Activated naive CD8-positive, alpha-beta T cell treated with anti-CD3 and anti-CD28 coated beads, Interleukin-2, amount 10 ng/mL, durations not matched to agents 7 days and 5 days (primary cell): ENCODE results near the gene SLC24A3. TPM values are rescaled to one million over a fixed set of nuclear protein-coding genes. Genes with fewer than 3 reads are reported as not detected.

Experiments used
- ATAC-seq: fragments of 150-1000 bp; cut with Tn5 transposase; one replicate; pipeline ENCODE4 v1.10.0; 2021; ENCODE audit warnings: low read depth, moderate library complexity
- POLR2A ChIA-PET: fragments of 350-600 bp; sonication (Branson Sonifier 250); formaldehyde crosslinking; loops from one replicate; lab custom pipeline; 2021; ENCODE audit warnings: antibody characterized with exemption; lab: Charles Lee
- DNase-seq: peaks from one replicate; pipeline ENCODE4 v3.0.0; 2021
- H3K27ac Mint-ChIP-seq: one replicate; pipeline ENCODE4 v1.8.0; 2022; ENCODE audit warnings: mild to moderate bottlenecking, mixed read lengths
- H3K27me3 Mint-ChIP-seq: one replicate; pipeline ENCODE4 v1.8.0; 2022; ENCODE audit warnings: mild to moderate bottlenecking, moderate library complexity, mixed read lengths
- H3K36me3 Mint-ChIP-seq: one replicate; pipeline ENCODE4 v1.8.0; 2021; ENCODE audit warnings: mild to moderate bottlenecking, mixed read lengths
- H3K4me1 Mint-ChIP-seq: one replicate; pipeline ENCODE4 v1.8.0; 2021; ENCODE audit warnings: mixed read lengths
- H3K4me3 Mint-ChIP-seq: one replicate; pipeline ENCODE4 v1.8.0; 2022; ENCODE audit warnings: mild to moderate bottlenecking, moderate library complexity, mixed read lengths
- H3K9me3 Mint-ChIP-seq: one replicate; pipeline ENCODE4 v1.8.0; 2021; ENCODE audit warnings: mixed read lengths
- total RNA-seq, 2 experiments: library from RNA; stranded (reverse); gene quantifications; one replicate each; pipeline ENCODE4 v1.2.3, GENCODE V29; 2021

Gene SLC24A3
- total RNA-seq, 2 experiments from 2014 or later, result not detected

GRCh38 chr20:19335341-19335740 lies 122.9 kb downstream of the SLC24A3 start:
- Mint-ChIP-seq H3K36me3 (no peaks in the 10 kb centered on the region), H3K27me3 (peaks cover 16% of the 10 kb centered on the region), H3K4me3 (no peak overlapping the region), H3K27ac (no peak overlapping the region), H3K9me3 (no peaks in the 10 kb centered on the region), H3K4me1 (no peaks in the 10 kb centered on the region)
- ATAC-seq (no peak), DNase-seq (no peak)
- POLR2A ChIA-PET, result no interaction called here

- POLR2A ChIA-PET, result no interaction called here
- Mint-ChIP-seq H3K27ac (no peak overlapping the region), H3K9me3 (no peaks in the 10 kb centered on the region), H3K27me3 (peaks cover 20% of the 10 kb centered on the region), H3K36me3 (no peaks in the 10 kb centered on the region), H3K4me1 (no peaks in the 10 kb centered on the region), H3K4me3 (no peak overlapping the region)
- no peak for DNase-seq
- ATAC-seq, result no peak
Measured at GRCh38 chr20:19335916-19336315, 123.5 kb downstream of the SLC24A3 start.

- Mint-ChIP-seq H3K4me1 (no peaks in the 10 kb centered on the region), H3K27ac (no peak overlapping the region), H3K4me3 (no peak overlapping the region), H3K27me3 (peaks cover 20% of the 10 kb centered on the region), H3K36me3 (no peaks in the 10 kb centered on the region), H3K9me3 (no peaks in the 10 kb centered on the region)
- no peak for ATAC-seq
- POLR2A ChIA-PET, result no interaction called here
- no peak for DNase-seq
Measured at GRCh38 chr20:19336631-19337030, 124.2 kb downstream of the SLC24A3 start.

- peaks cover 17% of the 10 kb centered on the region for H3K27me3 Mint-ChIP-seq
- POLR2A ChIA-PET, result no interaction called here
- no peak overlapping the region for H3K4me3 Mint-ChIP-seq
- no peak overlapping the region for H3K27ac Mint-ChIP-seq
- H3K36me3 Mint-ChIP-seq, result no peaks in the 10 kb centered on the region
- H3K4me1 Mint-ChIP-seq, result no peaks in the 10 kb centered on the region
- DNase-seq (no peak), ATAC-seq (no peak)
- no peaks in the 10 kb centered on the region for H3K9me3 Mint-ChIP-seq
Measured at GRCh38 chr20:19338380-19338779, 125.9 kb downstream of the SLC24A3 start.

- no peak for DNase-seq
- Mint-ChIP-seq H3K9me3 (no peaks in the 10 kb centered on the region), H3K36me3 (no peaks in the 10 kb centered on the region), H3K27me3 (peaks cover 16% of the 10 kb centered on the region), H3K4me1 (no peaks in the 10 kb centered on the region), H3K4me3 (no peak overlapping the region), H3K27ac (no peak overlapping the region)
- POLR2A ChIA-PET, result no interaction called here
- ATAC-seq, result no peak
Measured at GRCh38 chr20:19338960-19339359, 126.5 kb downstream of the SLC24A3 start.

- H3K36me3 Mint-ChIP-seq, result no peaks in the 10 kb centered on the region
- POLR2A ChIA-PET, result no interaction called here
- H3K4me1 Mint-ChIP-seq, result no peaks in the 10 kb centered on the region
- ATAC-seq, result no peak
- no peak for DNase-seq
- no peaks in the 10 kb centered on the region for H3K9me3 Mint-ChIP-seq
- no peak overlapping the region for H3K4me3 Mint-ChIP-seq
- peaks cover 18% of the 10 kb centered on the region for H3K27me3 Mint-ChIP-seq
- no peak overlapping the region for H3K27ac Mint-ChIP-seq
Measured at GRCh38 chr20:19341348-19342053, 129.1 kb downstream of the SLC24A3 start.

GRCh38 chr20:19344341-19344740 lies 131.9 kb downstream of the SLC24A3 start:
- POLR2A ChIA-PET, result no interaction called here
- Mint-ChIP-seq H3K27me3 (peaks cover 15% of the 10 kb centered on the region), H3K4me1 (no peaks in the 10 kb centered on the region)

GRCh38 chr20:19347943-19348456 lies 135.6 kb downstream of the SLC24A3 start:
- Mint-ChIP-seq H3K36me3 (no peaks in the 10 kb centered on the region), H3K27me3 (peaks cover 10% of the 10 kb centered on the region), H3K27ac (no peak overlapping the region), H3K9me3 (no peaks in the 10 kb centered on the region), H3K4me3 (no peak overlapping the region), H3K4me1 (no peaks in the 10 kb centered on the region)
- no peak for DNase-seq
- POLR2A ChIA-PET, result no interaction called here
- ATAC-seq, result no peak

More at GRCh38 chr20:19344341-19344740, 131.9 kb downstream of the SLC24A3 start:
- no peak for ATAC-seq
- Mint-ChIP-seq H3K36me3 (no peaks in the 10 kb centered on the region), H3K4me3 (no peak overlapping the region), H3K27ac (no peak overlapping the region), H3K9me3 (no peaks in the 10 kb centered on the region)
- no peak for DNase-seq

GRCh38 chr20:19348582-19348981 lies 136.1 kb downstream of the SLC24A3 start:
- peaks cover 10% of the 10 kb centered on the region for H3K27me3 Mint-ChIP-seq
- no peak overlapping the region for H3K27ac Mint-ChIP-seq
- no peaks in the 10 kb centered on the region for H3K9me3 Mint-ChIP-seq
- ATAC-seq, result no peak
- H3K4me3 Mint-ChIP-seq, result no peak overlapping the region
- POLR2A ChIA-PET, result no interaction called here
- H3K36me3 Mint-ChIP-seq, result no peaks in the 10 kb centered on the region
- H3K4me1 Mint-ChIP-seq, result no peaks in the 10 kb centered on the region
- no peak for DNase-seq

- peaks cover 6% of the 10 kb centered on the region for H3K27me3 Mint-ChIP-seq
- no peaks in the 10 kb centered on the region for H3K4me1 Mint-ChIP-seq
- no peak overlapping the region for H3K4me3 Mint-ChIP-seq
- H3K27ac Mint-ChIP-seq, result no peak overlapping the region
- ATAC-seq, result no peak
- no peak for DNase-seq
- POLR2A ChIA-PET, result no interaction called here
- no peaks in the 10 kb centered on the region for H3K9me3 Mint-ChIP-seq
- no peaks in the 10 kb centered on the region for H3K36me3 Mint-ChIP-seq
Measured at GRCh38 chr20:19349879-19350278, 137.4 kb downstream of the SLC24A3 start.

GRCh38 chr20:19351542-19351941 lies 139.1 kb downstream of the SLC24A3 start:
- DNase-seq (no peak), ATAC-seq (no peak)
- H3K9me3 Mint-ChIP-seq, result no peaks in the 10 kb centered on the region
- H3K27ac Mint-ChIP-seq, result no peak overlapping the region
- no peaks in the 10 kb centered on the region for H3K36me3 Mint-ChIP-seq
- no peaks in the 10 kb centered on the region for H3K4me1 Mint-ChIP-seq
- POLR2A ChIA-PET, result no interaction called here
- peaks cover 1% of the 10 kb centered on the region for H3K27me3 Mint-ChIP-seq
- no peak overlapping the region for H3K4me3 Mint-ChIP-seq

- no peaks in the 10 kb centered on the region for H3K9me3 Mint-ChIP-seq
- POLR2A ChIA-PET, result no interaction called here
- peaks cover 3% of the 10 kb centered on the region for H3K27me3 Mint-ChIP-seq
- H3K27ac Mint-ChIP-seq, result no peak overlapping the region
- no peak for ATAC-seq
- no peaks in the 10 kb centered on the region for H3K4me1 Mint-ChIP-seq
- no peak overlapping the region for H3K4me3 Mint-ChIP-seq
- DNase-seq, result no peak
- H3K36me3 Mint-ChIP-seq, result no peaks in the 10 kb centered on the region
Measured at GRCh38 chr20:19354950-19355349, 142.5 kb downstream of the SLC24A3 start.

GRCh38 chr20:19361790-19362189 lies 149.3 kb downstream of the SLC24A3 start:
- Mint-ChIP-seq H3K27me3 (peaks cover 6% of the 10 kb centered on the region), H3K36me3 (no peaks in the 10 kb centered on the region), H3K4me1 (no peaks in the 10 kb centered on the region), H3K9me3 (no peaks in the 10 kb centered on the region), H3K4me3 (no peak overlapping the region), H3K27ac (no peak overlapping the region)
- POLR2A ChIA-PET, result no interaction called here
- DNase-seq (no peak), ATAC-seq (no peak)

- no peaks in the 10 kb centered on the region for H3K4me1 Mint-ChIP-seq
- H3K27ac Mint-ChIP-seq, result no peak overlapping the region
- no peaks in the 10 kb centered on the region for H3K36me3 Mint-ChIP-seq
- POLR2A ChIA-PET, result no interaction called here
- H3K9me3 Mint-ChIP-seq, result no peaks in the 10 kb centered on the region
- DNase-seq, result no peak
- H3K4me3 Mint-ChIP-seq, result no peak overlapping the region
- ATAC-seq, result no peak
- H3K27me3 Mint-ChIP-seq, result peaks cover 6% of the 10 kb centered on the region
Measured at GRCh38 chr20:19363476-19363875, 151.0 kb downstream of the SLC24A3 start.
